Progenitor cell of endocrine pancreas (in vitro differentiated cells): ENCODE measurements around the gene CLEC4G. TPM values are rescaled to one million over a fixed set of nuclear protein-coding genes. Genes with fewer than 3 reads are reported as not detected.

Experiments
- DNase-seq: peaks from one replicate; pipeline ENCODE4 v3.0.0; 2021; ENCODE audit warnings: low spot score; ENCODE audit not compliant: unreplicated experiment
- H3K27ac Mint-ChIP-seq: 2 replicates; pipeline ENCODE4 v1.8.0; 2021; ENCODE audit warnings: mild to moderate bottlenecking, moderate library complexity, mixed read lengths
- H3K27me3 Mint-ChIP-seq: 2 replicates; pipeline ENCODE4 v1.8.0; 2021; ENCODE audit warnings: mixed read lengths
- H3K36me3 Mint-ChIP-seq: 2 replicates; pipeline ENCODE4 v1.8.0; 2022; ENCODE audit warnings: mixed read lengths; ENCODE audit not compliant: insufficient read depth
- H3K4me1 Mint-ChIP-seq: 2 replicates; pipeline ENCODE4 v1.8.0; 2021; ENCODE audit warnings: low read depth, mixed read lengths
- H3K4me3 Mint-ChIP-seq: 2 replicates; pipeline ENCODE4 v1.8.0; 2021; ENCODE audit warnings: low read depth, mild to moderate bottlenecking, moderate library complexity, mixed read lengths
- H3K9me3 Mint-ChIP-seq: 2 replicates; pipeline ENCODE4 v1.8.0; 2021; ENCODE audit warnings: low read depth, mixed read lengths
- total RNA-seq: library from RNA; stranded (reverse); gene quantifications from 2 replicates; pipeline ENCODE4 v1.2.1, GENCODE V29; 2021
- TF ChIP-seq, protein P1 (sequence below): fragments of 200-600 bp; sonication (generic); IDR thresholded peaks from one replicate; pipeline ENCODE4 v1.5.0; 2021; ENCODE audit warnings: antibody characterized with exemption, mild to moderate bottlenecking; ENCODE audit not compliant: unreplicated experiment

CLEC4G gene
- total RNA-seq, 1 donor from 2014 or later = not detected

DNA sequence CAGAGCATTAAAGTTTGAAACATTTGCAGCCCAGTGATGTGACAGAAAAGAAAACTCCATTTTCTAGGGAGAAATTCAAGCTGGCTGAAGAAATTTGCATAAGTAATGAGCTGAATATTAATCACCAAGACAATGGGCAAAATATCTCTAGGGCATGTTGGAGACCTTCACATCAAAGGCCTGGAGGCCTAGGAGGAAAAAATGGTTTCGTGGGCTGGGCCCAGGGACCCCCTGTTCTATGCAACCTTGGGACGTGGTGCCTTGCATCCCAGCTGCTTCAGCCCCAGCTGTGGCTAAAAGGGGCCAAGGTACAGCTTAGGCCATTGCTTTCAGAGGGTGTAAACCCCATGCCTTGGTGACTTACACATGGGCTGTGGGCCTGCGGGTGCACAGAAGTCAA lies 25.4 kb upstream of the CLEC4G start:
- H3K4me3 Mint-ChIP-seq = no peak overlapping the region
- peaks cover 2% of the 10 kb centered on the region for H3K36me3 Mint-ChIP-seq
- H3K9me3 Mint-ChIP-seq = peaks cover 38% of the 10 kb centered on the region
- DNase-seq = no peak
- no peak overlapping the region for H3K27ac Mint-ChIP-seq
- no peaks in the 10 kb centered on the region for H3K4me1 Mint-ChIP-seq
- TF ChIP-seq, protein P1, sequence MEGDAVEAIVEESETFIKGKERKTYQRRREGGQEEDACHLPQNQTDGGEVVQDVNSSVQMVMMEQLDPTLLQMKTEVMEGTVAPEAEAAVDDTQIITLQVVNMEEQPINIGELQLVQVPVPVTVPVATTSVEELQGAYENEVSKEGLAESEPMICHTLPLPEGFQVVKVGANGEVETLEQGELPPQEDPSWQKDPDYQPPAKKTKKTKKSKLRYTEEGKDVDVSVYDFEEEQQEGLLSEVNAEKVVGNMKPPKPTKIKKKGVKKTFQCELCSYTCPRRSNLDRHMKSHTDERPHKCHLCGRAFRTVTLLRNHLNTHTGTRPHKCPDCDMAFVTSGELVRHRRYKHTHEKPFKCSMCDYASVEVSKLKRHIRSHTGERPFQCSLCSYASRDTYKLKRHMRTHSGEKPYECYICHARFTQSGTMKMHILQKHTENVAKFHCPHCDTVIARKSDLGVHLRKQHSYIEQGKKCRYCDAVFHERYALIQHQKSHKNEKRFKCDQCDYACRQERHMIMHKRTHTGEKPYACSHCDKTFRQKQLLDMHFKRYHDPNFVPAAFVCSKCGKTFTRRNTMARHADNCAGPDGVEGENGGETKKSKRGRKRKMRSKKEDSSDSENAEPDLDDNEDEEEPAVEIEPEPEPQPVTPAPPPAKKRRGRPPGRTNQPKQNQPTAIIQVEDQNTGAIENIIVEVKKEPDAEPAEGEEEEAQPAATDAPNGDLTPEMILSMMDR = no peak
- H3K27me3 Mint-ChIP-seq = peaks cover 16% of the 10 kb centered on the region

DNA sequence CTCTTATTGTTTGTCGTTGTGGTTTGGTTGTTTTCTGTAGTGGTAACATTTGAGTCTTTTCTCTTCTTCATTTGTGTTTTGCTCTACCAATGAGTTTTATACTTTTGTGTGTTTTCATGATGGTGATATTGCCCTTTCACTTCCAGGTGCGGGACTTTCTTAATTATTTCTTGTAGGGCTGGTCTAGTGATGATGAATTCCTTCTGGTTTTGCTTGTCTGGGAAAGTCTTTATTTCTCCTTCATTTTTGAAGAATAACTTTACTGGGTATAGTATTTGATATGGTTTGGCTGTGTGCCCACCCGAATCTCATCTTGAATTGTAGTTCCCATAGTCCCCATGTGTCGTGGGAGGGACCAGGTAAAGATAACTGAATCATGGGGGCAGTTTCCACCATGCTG lies 24.3 kb upstream of the CLEC4G start:
- Mint-ChIP-seq H3K36me3 (peaks cover 2% of the 10 kb centered on the region), H3K27me3 (peaks cover 20% of the 10 kb centered on the region), H3K4me1 (no peaks in the 10 kb centered on the region), H3K27ac (no peak overlapping the region), H3K9me3 (peaks cover 38% of the 10 kb centered on the region), H3K4me3 (no peak overlapping the region)
- TF ChIP-seq, protein P1 = no peak
- no peak for DNase-seq

DNA sequence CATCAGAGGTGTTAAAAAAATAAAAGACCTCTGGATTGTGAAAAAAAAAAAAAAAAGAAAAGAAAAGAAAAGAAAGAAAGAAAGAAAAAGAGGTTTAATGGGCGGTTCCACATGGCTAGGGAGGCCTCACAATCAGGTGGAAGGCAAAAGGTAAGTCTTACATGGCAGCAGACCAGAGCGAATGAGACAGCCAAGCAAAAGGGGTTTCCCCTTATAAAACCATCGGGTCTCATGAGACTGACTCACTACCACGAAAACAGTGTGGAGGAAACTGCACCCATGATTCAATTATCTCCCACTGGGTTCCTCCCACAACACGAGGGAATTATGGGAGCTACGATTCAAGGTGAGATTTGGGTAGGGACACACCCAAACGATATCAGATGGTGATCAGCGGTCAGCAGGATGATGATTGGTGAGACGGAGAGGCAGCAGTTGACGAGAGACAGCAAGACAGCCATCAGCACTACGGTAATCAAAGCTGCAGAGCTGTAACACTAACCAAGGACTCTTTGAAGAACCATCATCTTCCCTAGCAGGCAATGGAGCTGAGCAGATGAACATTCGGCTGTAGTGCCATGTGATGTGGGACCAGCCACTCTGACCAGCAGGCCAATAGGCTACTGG lies 19.4 kb upstream of the CLEC4G start:
- TF ChIP-seq, protein P1 = no peak
- Mint-ChIP-seq H3K36me3 (no peaks in the 10 kb centered on the region), H3K4me1 (no peaks in the 10 kb centered on the region), H3K27me3 (peaks cover 31% of the 10 kb centered on the region), H3K27ac (no peak overlapping the region), H3K4me3 (no peak overlapping the region), H3K9me3 (peaks cover 17% of the 10 kb centered on the region)
- no peak for DNase-seq

DNA sequence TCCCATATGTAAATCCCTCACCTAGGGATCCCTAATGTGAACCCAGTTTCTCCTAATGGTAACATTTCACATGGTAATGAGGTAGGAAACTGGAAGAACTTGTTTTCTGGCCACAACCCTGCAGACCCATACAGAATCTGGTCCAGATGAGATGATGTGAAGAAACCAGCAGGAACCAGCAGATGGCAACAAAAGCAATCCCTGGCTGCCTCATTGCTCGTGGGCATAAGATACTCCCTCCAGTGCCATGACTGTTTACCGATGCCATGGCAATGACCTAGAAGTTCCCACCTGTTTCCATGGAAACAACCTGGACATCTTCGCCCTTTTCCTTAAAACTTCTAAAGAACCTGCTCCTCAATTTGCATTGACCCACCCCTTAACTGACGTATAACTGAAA lies 16.8 kb upstream of the CLEC4G start:
- Mint-ChIP-seq H3K27me3 (peaks cover 32% of the 10 kb centered on the region), H3K36me3 (no peaks in the 10 kb centered on the region), H3K27ac (no peak overlapping the region), H3K9me3 (peaks cover 5% of the 10 kb centered on the region), H3K4me3 (no peak overlapping the region), H3K4me1 (no peaks in the 10 kb centered on the region)
- TF ChIP-seq, protein P1 = no peak
- DNase-seq = no peak

DNA sequence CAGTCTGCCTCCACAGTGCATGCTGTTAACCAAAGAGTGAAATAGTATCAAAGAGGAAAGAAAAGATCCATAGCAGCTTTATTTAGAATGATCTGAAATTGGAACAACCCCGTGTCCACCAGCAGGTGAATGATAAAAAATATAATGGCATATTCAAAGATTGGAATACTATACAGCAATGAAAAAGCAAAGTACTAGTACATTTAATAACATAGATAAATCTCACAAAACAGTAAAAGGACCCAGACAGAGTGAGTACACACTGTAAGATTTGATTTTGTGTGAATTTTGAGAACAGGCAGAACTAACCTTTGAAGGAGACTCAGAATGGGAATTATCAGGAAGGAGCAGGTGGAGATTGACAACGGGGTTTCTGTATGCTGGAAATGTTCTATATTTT lies 16.3 kb upstream of the CLEC4G start:
- Mint-ChIP-seq H3K27ac (no peak overlapping the region), H3K4me3 (no peak overlapping the region), H3K27me3 (peaks cover 35% of the 10 kb centered on the region)

More for the DNA sequence above, 16.3 kb upstream of the CLEC4G start:
- DNase-seq = no peak
- Mint-ChIP-seq H3K9me3 (peaks cover 5% of the 10 kb centered on the region), H3K4me1 (no peaks in the 10 kb centered on the region), H3K36me3 (no peaks in the 10 kb centered on the region)
- TF ChIP-seq, protein P1 = no peak
